Glomerular endothelial cell (primary cell): ENCODE results near the gene RABGGTA. TPM values are rescaled to one million over a fixed set of nuclear protein-coding genes. Genes with fewer than 3 reads are reported as not detected.
"Not testable (repeated sequence)": the region's sequence is repeated elsewhere in the genome, so short reads cannot be mapped to it uniquely, and the experiment has no call there.

ENCODE experiments used
- DNase-seq: peaks from one replicate; pipeline ENCODE4 v3.0.0-alpha.2; 2011; ENCODE audit warnings: low read depth, low spot score; ENCODE audit errors: extremely low read depth
- total RNA-seq: library from RNA; depleted of rRNA; stranded (reverse); fragments of >200 nt; gene quantifications from 2 replicates; pipeline ENCODE4 v1.2.3, GENCODE V29; 2015

The RABGGTA gene
- total RNA-seq, 1 donor from 2014 or later: 42.6 TPM

- not testable (repeated sequence) for DNase-seq
Measured at GRCh38 chr14:24222987-24223386, 48.4 kb downstream of the RABGGTA start.

GRCh38 chr14:24219521-24219920 is 51.9 kb downstream of the RABGGTA start:
- no peak for DNase-seq

GRCh38 chr14:24219080-24219479 is 52.3 kb downstream of the RABGGTA start:
- no peak for DNase-seq

GRCh38 chr14:24216876-24217275 is 54.5 kb downstream of the RABGGTA start:
- not testable (repeated sequence) for DNase-seq

- DNase-seq: no peak
Measured at GRCh38 chr14:24216345-24216699, 55.1 kb downstream of the RABGGTA start.

Other genes starting within 250 kb of the RABGGTA start
- 0.06 and 0.19 TPM in 2 replicates for gene CARMIL3, start 219.6 kb downstream of the RABGGTA start, total RNA-seq
- not detected in 2 replicates for gene CPNE6, start 200.0 kb downstream of the RABGGTA start, total RNA-seq
- gene PCK2, start 177.3 kb downstream of the RABGGTA start, total RNA-seq: 6.4 and 11.4 TPM in 2 replicates
- gene DCAF11, start 156.8 kb downstream of the RABGGTA start, total RNA-seq: 36.4 and 57.0 TPM in 2 replicates
- 0.70 and 4.9 TPM in 2 replicates for gene NRL, start 156.6 kb downstream of the RABGGTA start, total RNA-seq
- 0.29 TPM in 1 of 2 replicates, not detected in the other for gene FITM1, start 140.9 kb downstream of the RABGGTA start, total RNA-seq
- 235 and 321 TPM in 2 replicates for gene PSME1, start 135.4 kb downstream of the RABGGTA start, total RNA-seq
- gene EMC9, start 130.0 kb downstream of the RABGGTA start, total RNA-seq: 12.3 and 16.9 TPM in 2 replicates
- 101 and 165 TPM in 2 replicates for gene PSME2, start 125.0 kb downstream of the RABGGTA start, total RNA-seq
- 42.1 and 77.5 TPM in 2 replicates for gene RNF31, start 124.1 kb downstream of the RABGGTA start, total RNA-seq
- 45.4 and 73.1 TPM in 2 replicates for gene IRF9, start 110.3 kb downstream of the RABGGTA start, total RNA-seq
- 46.3 and 55.0 TPM in 2 replicates for gene REC8, start 99.5 kb downstream of the RABGGTA start, total RNA-seq
- 41.5 and 52.4 TPM in 2 replicates for gene IPO4, start 82.8 kb downstream of the RABGGTA start, total RNA-seq
- gene TM9SF1, start 76.2 kb downstream of the RABGGTA start, total RNA-seq: 77.2 and 94.9 TPM in 2 replicates
- not detected in 2 replicates for gene TSSK4, start 65.9 kb downstream of the RABGGTA start, total RNA-seq
- gene CHMP4A, start 58.1 kb downstream of the RABGGTA start, total RNA-seq: 32.0 and 52.3 TPM in 2 replicates
- 10.2 and 11.2 TPM in 2 replicates for gene MDP1, start 55.5 kb downstream of the RABGGTA start, total RNA-seq
- gene NEDD8, start 39.2 kb downstream of the RABGGTA start, total RNA-seq: 226 and 248 TPM in 2 replicates
- gene GMPR2, start 38.7 kb downstream of the RABGGTA start, total RNA-seq: 51.6 and 94.0 TPM in 2 replicates
- 40.6 and 42.4 TPM in 2 replicates for gene TINF2, start 29.0 kb downstream of the RABGGTA start, total RNA-seq
- gene TGM1, start 8.4 kb downstream of the RABGGTA start, total RNA-seq: 0.64 and 2.5 TPM in 2 replicates
- 18.0 and 36.1 TPM in 2 replicates for gene DHRS1, start 28.2 kb upstream of the RABGGTA start, total RNA-seq
- gene NOP9, start 28.3 kb upstream of the RABGGTA start, total RNA-seq: 19.3 and 25.6 TPM in 2 replicates
- 2.0 and 2.5 TPM in 2 replicates for gene CIDEB, start 36.4 kb upstream of the RABGGTA start, total RNA-seq
- gene LTB4R2, start 38.5 kb upstream of the RABGGTA start, total RNA-seq: 1.8 and 8.4 TPM in 2 replicates
- gene LTB4R, start 39.9 kb upstream of the RABGGTA start, total RNA-seq: 5.3 and 7.9 TPM in 2 replicates
- 63.3 and 115 TPM in 2 replicates for gene ADCY4, start 63.5 kb upstream of the RABGGTA start, total RNA-seq
- gene RIPK3, start 68.4 kb upstream of the RABGGTA start, total RNA-seq: 1.3 and 2.6 TPM in 2 replicates
- 24.3 and 42.5 TPM in 2 replicates for gene NFATC4, start 96.6 kb upstream of the RABGGTA start, total RNA-seq
- 8.5 and 19.8 TPM in 2 replicates for gene NYNRIN, start 127.4 kb upstream of the RABGGTA start, total RNA-seq
- 4.7 TPM in 2 replicates for gene CBLN3, start 158.1 kb upstream of the RABGGTA start, total RNA-seq
- 39.8 and 57.6 TPM in 2 replicates for gene KHNYN, start 158.4 kb upstream of the RABGGTA start, total RNA-seq
- 21.2 and 25.4 TPM in 2 replicates for gene SDR39U1, start 171.2 kb upstream of the RABGGTA start, total RNA-seq
- gene CMA1, start 236.7 kb upstream of the RABGGTA start, total RNA-seq: not detected in 2 replicates